Heart left ventricle (tissue), 13 donors: ENCODE measurements around the gene RUNDC3A.

ENCODE experiments used
- CTCF ChIP-seq, 12 donors: fragments of 200-600 bp; sonication (generic) in 4 of 12; IDR thresholded peaks; one replicate each; pipeline versions ENCODE4 v1.5.0 to v1.8.0; 2018 to 2022; ENCODE audit warnings: antibody characterized with exemption in 12 of 12, mild to moderate bottlenecking in 5 of 12
- POLR2A ChIP-seq, 2 donors: fragments of 450-650 bp; IDR thresholded peaks; one replicate each; pipeline ENCODE4 v1.6.1; 2017; ENCODE audit warnings: antibody characterized with exemption in 2 of 2, mild to moderate bottlenecking in 2 of 2, moderate library complexity in 2 of 2
- donor health status: ischemic (EF 13 %, LVEDD 7.1; RV severe dilation, severe dysfunction).
- donor health status: DM: no; HTN: yes; CAD: no.
- donor health status: DM: no; HTN: no; CAD: no.
- donor health status: ischemic (EF 25% LVEDD 6.9; RV normal size, moderate dysfunction).
- donor health status: ischemic (EF 25% LVEDD 5.7; RV mildly dilated, moderate dysfunction).
- donor health status: ischemic (EF 35%, LVEDD 5.7; RV mildly dilated, moderate dysfunction).
- donor health status: nonischemic (EF 11% LVEDD 7.7; RV severe dilation, severe dysfunction).
- donor health status: DM: yes; HTN: yes; CAD: no.
- donor health status: PGD.
- donor health status: ischemic (EF 29% LVEDD 5.4; RV normal size, mild dysfunction).
- donor health status: nonischemic (EF 23%, LVEDD 6.1; RV moderate dilation, normal function).

GRCh38 chr17:44335968-44336367, 27.6 kb downstream of the RUNDC3A start:
- TF ChIP-seq POLR2A (IDR thresholded peaks at IDR 0.05) = no peak
- TF ChIP-seq CTCF (IDR thresholded peaks at IDR 0.05) = no peak
